CD4-positive, alpha-beta T cell treated with Interleukin-4 for 4 hours (primary cell): ENCODE measurements around the gene RSAD1.

Experiments used
- DNase-seq: peaks from one replicate; pipeline ENCODE4 v3.0.0-alpha.2; 2020

The RSAD1 gene

GRCh38 chr17:50498021-50498874, 19.6 kb downstream of the RSAD1 start:
- no peak for DNase-seq

- no peak for DNase-seq
Observed at GRCh38 chr17:50499270-50499669, 20.6 kb downstream of the RSAD1 start.

- no peak for DNase-seq
Observed at GRCh38 chr17:50499721-50500120, 21.1 kb downstream of the RSAD1 start.

GRCh38 chr17:50501054-50501453, 22.4 kb downstream of the RSAD1 start:
- DNase-seq, result peak; percentile 40

GRCh38 chr17:50502301-50502990, 23.8 kb downstream of the RSAD1 start:
- no peak for DNase-seq

- DNase-seq, result no peak
Observed at GRCh38 chr17:50505591-50506130, 27.0 kb downstream of the RSAD1 start.

GRCh38 chr17:50506298-50506697, 27.6 kb downstream of the RSAD1 start:
- no peak for DNase-seq

GRCh38 chr17:50507871-50508572, 29.4 kb downstream of the RSAD1 start, which contains the start of gene MYCBPAP:
MYCBPAP (plus strand) TSS chr17:50508439; CDS start chr17:50508675, 236 bp downstream.
- peak; percentile 72 for DNase-seq

GRCh38 chr17:50508573-50509460, 30.2 kb downstream of the RSAD1 start:
- no peak for DNase-seq

- DNase-seq, result peak; percentile 83
Observed at GRCh38 chr17:50511058-50511457, 32.4 kb downstream of the RSAD1 start.

- no peak for DNase-seq
Observed at GRCh38 chr17:50513495-50513894, 34.8 kb downstream of the RSAD1 start.

- DNase-seq, result no peak
Observed at GRCh38 chr17:50514388-50514787, 35.7 kb downstream of the RSAD1 start.

- DNase-seq, result no peak
Observed at GRCh38 chr17:50514936-50515702, 36.5 kb downstream of the RSAD1 start.

- DNase-seq, result no peak
Observed at GRCh38 chr17:50517011-50517410, 38.4 kb downstream of the RSAD1 start.

- no peak for DNase-seq
Observed at GRCh38 chr17:50517504-50518383, 39.1 kb downstream of the RSAD1 start.

- no peak for DNase-seq
Observed at GRCh38 chr17:50518384-50519023, 39.8 kb downstream of the RSAD1 start.

GRCh38 chr17:50519141-50519834, 40.6 kb downstream of the RSAD1 start:
- DNase-seq, result no peak

GRCh38 chr17:50520483-50520882, 41.8 kb downstream of the RSAD1 start:
- DNase-seq, result no peak

GRCh38 chr17:50521514-50521913, 42.9 kb downstream of the RSAD1 start:
- DNase-seq, result no peak
